ENCODE measurements around the gene TCF4.

DNA sequence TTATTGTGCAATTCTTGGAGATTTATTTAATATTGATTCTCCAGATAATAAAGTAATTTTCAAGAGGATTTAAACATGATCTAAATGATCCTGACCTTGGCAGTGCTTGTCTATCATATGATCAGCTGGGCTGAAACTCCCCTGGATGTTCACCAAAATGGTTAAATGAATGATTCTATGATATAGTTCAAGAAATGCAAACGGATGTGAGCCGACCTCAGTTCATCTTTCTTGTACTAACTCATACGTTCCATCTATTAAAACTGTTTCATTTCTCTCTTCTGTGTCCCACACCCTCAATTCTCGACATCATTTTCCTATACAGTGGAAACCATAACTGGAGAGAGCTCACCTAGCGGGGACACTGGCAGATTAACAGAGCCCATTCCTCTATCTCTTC, 347.0 kb downstream of the TCF4 start:
- TF ChIP-seq, protein P1, sequence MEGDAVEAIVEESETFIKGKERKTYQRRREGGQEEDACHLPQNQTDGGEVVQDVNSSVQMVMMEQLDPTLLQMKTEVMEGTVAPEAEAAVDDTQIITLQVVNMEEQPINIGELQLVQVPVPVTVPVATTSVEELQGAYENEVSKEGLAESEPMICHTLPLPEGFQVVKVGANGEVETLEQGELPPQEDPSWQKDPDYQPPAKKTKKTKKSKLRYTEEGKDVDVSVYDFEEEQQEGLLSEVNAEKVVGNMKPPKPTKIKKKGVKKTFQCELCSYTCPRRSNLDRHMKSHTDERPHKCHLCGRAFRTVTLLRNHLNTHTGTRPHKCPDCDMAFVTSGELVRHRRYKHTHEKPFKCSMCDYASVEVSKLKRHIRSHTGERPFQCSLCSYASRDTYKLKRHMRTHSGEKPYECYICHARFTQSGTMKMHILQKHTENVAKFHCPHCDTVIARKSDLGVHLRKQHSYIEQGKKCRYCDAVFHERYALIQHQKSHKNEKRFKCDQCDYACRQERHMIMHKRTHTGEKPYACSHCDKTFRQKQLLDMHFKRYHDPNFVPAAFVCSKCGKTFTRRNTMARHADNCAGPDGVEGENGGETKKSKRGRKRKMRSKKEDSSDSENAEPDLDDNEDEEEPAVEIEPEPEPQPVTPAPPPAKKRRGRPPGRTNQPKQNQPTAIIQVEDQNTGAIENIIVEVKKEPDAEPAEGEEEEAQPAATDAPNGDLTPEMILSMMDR (optimal IDR thresholded peaks at IDR 0.05 in 1 of 3, IDR thresholded peaks at IDR 0.05 in 1 of 3, conservative IDR thresholded peaks at IDR 0.05 in 1 of 3; ENCODE audit: extremely low read depth in 1 of 3, insufficient read depth in 2 of 3, low read length in 3 of 3): no peak
- TF ChIP-seq EZH2 (IDR thresholded peaks at IDR 0.05; ENCODE audit: low read length): no peak

All from keratinocyte (primary cell).